Measurements from ENCODE around the gene USP48.
"Not testable (repeated sequence)": the region's sequence is repeated elsewhere in the genome, so short reads cannot be mapped to it uniquely, and the experiment has no call there.

The USP48 gene

DNA sequence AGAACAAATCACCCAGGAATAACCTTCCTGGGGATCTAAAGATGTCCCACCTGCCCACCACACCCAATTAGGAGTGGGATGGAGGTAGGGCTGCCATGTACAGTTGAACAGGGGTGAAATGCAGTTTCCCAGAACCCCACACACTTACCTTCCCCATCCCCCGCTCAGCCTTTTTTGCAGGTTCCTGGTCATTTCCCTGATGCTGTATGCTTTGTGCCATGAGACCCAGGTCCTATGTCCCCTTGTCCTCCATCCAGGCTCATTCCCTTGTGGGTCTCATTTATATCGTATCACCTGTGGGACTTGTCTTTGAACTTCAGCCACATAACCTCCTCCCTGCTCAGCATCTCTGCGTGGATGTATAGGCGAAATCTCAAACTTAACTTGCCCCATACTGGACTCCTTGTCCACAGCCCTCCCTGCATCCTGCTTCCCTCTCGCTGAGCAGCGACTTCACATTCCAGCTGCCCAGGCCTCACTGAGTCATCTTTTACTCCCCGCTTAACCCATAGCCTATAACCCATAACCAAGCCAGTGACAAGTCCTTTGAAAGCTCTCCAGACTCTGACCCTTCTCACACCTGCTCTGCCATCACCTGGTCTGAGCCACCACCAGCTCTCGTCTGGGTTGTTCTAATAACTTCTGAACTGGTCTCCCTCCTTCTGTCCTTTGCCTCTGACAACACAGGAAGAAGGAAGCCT is 33.8 kb upstream of the USP48 start:
- no peak for DNase-seq

GRCh38 chr1:21815724-21816321 is 32.9 kb upstream of the USP48 start:
- DNase-seq: no peak

GRCh38 chr1:21814981-21815582 is 32.1 kb upstream of the USP48 start:
- no peak for DNase-seq

DNA sequence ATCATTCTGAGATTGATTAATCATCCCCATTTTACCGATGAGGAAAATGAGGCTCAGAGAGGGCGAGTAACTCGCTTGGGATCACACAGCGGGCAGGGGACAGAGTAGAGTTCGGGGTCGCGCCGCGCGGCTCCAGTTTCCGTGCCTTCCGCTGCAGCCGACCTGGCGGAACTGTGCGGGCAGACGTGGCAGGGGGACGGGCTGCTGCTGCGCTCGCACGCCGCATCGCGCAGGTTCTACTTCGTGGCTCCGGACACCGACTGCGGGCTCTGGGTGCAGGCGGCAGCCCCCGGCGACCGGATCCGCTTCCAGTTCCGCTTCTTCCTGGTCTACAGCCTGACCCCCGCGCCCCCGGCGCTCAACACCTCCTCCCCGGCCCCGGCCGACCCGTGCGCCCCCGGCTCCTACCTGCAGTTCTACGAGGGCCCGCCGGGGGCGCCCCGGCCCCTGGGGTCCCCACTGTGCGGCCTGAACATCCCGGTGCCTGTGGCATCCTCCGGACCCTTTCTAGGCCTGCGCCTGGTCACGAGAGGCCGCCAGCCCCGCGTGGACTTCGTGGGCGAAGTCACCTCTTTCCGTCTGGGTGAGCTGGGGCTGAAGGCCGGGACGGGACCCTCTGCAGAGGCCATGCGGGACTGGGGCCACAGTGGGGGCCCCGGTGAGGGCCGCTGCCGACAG is 31.4 kb upstream of the USP48 start:
- no peak for DNase-seq

DNA sequence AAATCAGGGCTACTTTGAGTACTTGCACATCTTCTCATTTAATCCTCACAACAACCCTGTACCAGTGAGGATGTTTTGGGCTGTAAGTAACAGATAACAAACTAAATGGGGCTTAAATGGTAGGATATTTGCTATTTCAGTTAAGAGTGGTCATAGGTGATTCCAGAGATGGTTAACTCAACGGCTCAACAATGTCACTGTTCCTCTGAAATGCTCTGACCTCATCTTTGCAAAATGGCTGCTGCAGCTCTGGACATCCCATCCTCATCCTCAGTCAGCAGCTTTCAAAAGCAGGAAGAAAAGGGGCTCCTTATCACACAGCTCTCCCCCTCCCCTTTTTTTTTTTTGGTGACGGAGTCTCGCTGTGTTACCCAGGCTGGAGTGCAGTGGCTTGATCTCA is 30.6 kb upstream of the USP48 start:
- no peak for DNase-seq

- no peak for DNase-seq
These were observed 28.9 kb upstream of the USP48 start, which contains the start of gene LDLRAD2 for GRCh38 chr1:21811875-21812305. TSS of gene LDLRAD2 (plus strand) at chr1:21812265. CDS start at chr1:21812452, 187 bp downstream.

DNA sequence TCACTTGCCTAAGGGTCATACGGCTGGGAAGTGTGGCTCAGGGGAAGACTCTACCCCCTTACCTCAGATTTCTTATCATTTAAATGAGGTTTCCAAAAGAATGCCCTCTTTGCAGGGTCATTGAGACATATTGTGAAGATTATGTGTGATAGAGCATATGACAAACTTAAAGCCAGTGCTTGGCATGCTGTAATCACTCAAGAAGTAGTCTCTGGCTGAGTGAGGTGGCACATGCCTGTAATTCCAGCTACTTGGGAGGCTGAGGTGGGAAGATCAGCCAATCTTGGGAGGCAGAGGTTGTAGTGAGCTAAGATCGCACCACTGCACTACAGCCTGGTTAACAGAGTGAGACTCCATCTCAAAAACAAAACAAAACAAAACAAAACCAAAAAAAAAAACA is 21.6 kb upstream of the USP48 start:
- DNase-seq: no peak

DNA sequence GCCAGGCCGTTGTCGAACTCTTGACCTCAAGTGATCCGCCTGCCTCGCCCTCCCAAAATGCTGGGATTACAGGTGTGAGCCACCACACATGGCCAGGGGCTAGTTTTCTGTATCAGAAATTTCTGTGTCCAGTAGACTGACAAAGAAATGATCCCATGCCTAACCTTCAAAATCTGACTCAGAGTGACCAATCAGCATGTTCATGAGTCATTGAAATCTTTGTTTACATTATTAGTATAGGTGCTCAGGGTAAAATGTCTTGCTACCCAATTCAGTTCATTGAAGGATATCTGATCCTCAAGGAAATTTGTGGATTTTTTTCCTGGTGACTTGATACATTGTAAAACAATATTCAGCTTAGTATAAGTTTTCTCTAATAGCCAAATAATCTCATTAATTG is 18.2 kb upstream of the USP48 start:
- DNase-seq: no peak

DNA sequence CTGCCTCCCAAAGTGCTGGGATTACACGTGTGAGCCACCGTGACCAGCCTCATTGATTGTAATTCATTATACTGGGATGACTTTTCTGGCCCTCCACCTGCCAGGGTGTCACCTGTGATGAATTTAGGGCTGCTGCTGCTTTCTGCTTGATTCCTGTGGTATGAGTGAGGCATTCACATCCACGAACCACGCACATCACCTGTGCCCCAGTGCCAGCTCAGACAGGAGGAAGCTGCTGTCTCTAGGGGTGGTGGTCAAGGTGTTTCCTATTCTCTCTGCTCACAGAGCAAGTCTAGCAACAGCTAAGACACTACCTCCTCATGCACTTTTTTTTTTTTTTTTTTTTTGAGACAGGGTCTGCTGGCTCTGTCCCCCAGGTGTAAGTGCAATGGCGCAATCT is 16.8 kb upstream of the USP48 start:
- no peak for DNase-seq

GRCh38 chr1:21795075-21795474 is 12.1 kb upstream of the USP48 start:
- no peak for DNase-seq

- DNase-seq: no peak
These were observed 11.7 kb upstream of the USP48 start for GRCh38 chr1:21794656-21795055.

DNA sequence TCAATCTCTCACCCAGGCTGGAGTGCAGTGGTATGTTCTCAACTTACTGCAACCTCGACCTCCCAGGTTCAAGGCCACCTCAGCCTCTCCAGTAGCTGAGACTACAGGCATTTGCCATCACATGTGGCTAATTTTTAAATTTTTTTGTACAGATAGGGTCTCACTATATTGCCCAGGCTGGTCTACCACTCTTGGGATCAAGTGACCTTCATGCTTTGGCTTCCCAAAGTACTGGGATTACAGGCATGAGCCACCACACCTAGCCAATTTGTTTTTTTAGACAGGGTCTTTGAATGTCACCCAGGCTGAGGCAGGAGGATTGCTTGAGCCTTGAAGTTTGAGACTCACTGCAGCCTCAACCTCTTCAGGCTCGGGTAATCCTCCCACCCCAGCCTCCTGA is 10.2 kb upstream of the USP48 start:
- no peak for DNase-seq

- DNase-seq: no peak
These were observed 3.7 kb upstream of the USP48 start for GRCh38 chr1:21786640-21787039.

GRCh38 chr1:21785764-21786163 is 2.8 kb upstream of the USP48 start:
- not testable (repeated sequence) for DNase-seq

DNA sequence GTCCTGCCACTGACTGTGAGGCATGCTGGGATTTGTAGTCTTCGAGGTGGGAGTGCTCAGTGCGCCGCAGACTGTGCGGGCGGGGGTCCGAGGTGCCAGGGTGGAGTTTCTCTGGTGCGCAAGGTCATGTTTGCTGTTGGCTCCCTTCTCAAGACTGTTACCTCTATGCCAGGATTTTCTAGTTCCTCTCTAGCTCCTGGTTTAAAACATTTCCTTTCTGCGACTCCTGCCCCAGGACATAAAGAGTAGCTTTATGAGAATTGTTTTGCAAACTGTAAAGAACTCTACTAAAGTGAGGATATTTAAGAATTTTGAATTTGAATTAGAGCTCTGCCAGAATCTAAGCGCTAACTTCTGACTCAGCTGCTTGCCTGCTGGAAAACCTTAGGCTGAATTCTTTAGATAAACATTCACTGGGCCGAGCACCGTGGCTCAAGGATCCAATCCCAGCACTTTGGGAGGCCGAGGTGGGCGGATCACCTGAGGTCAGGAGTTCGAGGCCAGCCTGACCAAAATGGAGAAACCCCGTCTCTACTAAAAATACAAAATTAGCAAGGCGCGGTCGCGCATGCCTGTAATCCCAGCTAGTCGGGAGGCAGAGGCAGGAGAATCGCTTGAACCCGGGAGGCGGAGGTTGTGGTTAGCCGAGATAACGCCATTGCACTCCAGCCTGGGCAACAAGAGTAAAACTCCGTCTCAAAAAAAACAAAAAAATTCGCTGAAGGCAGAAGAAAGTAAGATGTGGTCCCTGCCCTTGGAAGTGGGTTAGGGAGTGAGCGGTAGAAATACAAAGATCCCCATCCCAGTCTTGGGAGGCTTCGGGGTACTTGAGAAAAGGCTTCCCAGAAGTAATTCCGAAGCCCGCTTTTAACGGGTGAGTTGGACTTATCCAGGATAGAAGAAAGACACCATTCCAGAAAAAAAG is 992 bp upstream of the USP48 start:
- peak in 5 of 58 donors; percentile 3 to 50 (median 24) for DNase-seq

DNA sequence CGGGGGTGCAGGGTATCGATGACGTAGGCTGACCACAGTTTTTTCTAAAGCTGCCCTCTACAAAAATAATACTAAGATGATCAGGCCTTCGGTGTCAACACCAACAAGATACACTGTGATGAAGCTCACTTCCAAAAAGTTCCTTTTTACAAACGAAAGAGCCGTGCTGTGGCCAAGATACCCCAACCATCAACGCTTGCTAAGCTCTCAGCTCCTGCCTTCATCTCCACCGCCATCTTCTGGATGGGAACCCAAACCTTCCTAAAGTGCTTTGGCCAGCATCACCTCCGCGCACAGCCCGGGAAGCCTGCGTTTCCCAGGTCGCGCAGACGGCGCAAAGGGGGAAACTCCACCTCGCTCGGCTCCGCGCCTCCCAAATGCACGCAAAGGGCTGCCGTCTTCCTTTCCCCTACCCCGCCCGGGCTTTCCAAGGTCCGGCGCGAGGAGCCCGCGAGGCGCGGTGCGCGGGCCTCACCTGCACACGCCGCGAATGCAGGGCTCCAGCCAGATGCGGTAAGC is 541 bp downstream of the USP48 start:
- peak in 49 of 58 donors; percentile 10 to 72 (median 48) for DNase-seq

DNA sequence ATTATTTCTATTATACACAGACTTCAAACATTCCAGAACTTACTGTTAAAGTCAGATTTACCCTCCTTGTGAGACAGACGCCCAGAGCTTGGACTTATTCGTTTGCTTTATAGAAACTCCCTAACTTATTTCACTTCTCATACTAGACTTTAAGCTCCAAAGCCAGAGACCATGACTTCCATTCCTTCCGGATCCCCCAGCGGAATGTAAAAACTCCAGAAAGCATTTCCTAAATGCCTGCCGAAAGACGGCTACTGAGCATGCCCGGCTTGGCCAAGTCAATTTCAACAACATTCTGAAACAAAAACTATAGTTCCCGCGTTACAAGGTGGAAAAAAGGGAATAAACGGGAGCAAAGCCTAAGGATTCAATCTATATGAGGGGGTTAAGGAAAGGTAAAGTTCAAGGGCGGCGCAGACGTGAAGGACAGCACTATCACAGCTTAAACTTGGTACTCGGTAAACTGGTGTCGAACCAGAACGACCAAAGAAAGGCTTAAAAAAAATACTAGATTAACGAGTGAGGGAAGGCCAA is 1.1 kb downstream of the USP48 start:
- DNase-seq: peak in 2 of 58 donors; percentile 1 to 6

GRCh38 chr1:21779613-21780521 is 3.1 kb downstream of the USP48 start:
- no peak for DNase-seq

DNA sequence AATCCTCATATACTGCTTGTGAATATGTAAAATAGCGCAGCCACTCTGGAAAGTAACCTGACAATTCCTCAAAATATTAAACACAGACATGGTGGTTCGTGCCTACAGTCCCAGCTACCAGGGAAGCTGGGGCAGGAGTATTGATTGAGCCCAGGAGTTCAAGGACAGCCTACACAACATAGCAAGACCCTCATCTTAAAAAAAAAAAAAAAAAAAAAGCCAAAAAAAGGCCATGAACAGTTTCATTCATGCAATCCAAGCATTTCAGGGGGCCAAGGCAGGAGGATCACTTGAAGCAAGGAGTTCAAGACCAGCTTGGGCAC is 4.6 kb downstream of the USP48 start:
- DNase-seq: no peak

GRCh38 chr1:21776925-21777324 is 6.0 kb downstream of the USP48 start:
- DNase-seq: not testable (repeated sequence)
